ENCODE results near the gene USF1. TPM values are rescaled to one million over a fixed set of nuclear protein-coding genes. Genes with fewer than 3 reads are reported as not detected.

Gene USF1
- polyA plus RNA-seq, 1 of the 3 experiments (the other 2 are of a cell fraction), result 43.1 TPM

GRCh38 chr1:161079436-161080110 is 33.8 kb upstream of the USF1 start:
- H3K4me3 ChIP-seq (ENCODE audit: low read depth in 2 of 2, low read length in 1 of 2), result no peak overlapping the region
- peaks cover 7 to 8% of the 10 kb centered on the region in 2 experiments; a peak in 2 of 4 replicates for H3K4me1 ChIP-seq (ENCODE audit: control insufficient read depth in 1 of 2, insufficient read depth in 2 of 2, low read depth in 1 of 2, low read length in 1 of 2)
- no peaks in the 10 kb centered on the region for H3K9me3 ChIP-seq
- no peak for DNase-seq
- H3F3A ChIP-seq (replicated peaks; ENCODE audit: insufficient read depth), result no peaks in the 10 kb centered on the region
- no peak overlapping the region for H3K27ac ChIP-seq (ENCODE audit: low read depth in 2 of 2, low read length in 1 of 2)
- ChIA-PET CTCF (interaction anchor here (0.6 to 22.7 kb wide), 3 partner anchors 17 to 901 kb away, joined by 3 to 198 read pairs (median 3); partner anchors contain the start of gene KLHDC9), POLR2A (no interaction called here)
- no peaks in the 10 kb centered on the region for H3K9me2 ChIP-seq
- H2AFZ ChIP-seq (ENCODE audit: low read depth), result no peak overlapping the region
- TF ChIP-seq, protein P1, sequence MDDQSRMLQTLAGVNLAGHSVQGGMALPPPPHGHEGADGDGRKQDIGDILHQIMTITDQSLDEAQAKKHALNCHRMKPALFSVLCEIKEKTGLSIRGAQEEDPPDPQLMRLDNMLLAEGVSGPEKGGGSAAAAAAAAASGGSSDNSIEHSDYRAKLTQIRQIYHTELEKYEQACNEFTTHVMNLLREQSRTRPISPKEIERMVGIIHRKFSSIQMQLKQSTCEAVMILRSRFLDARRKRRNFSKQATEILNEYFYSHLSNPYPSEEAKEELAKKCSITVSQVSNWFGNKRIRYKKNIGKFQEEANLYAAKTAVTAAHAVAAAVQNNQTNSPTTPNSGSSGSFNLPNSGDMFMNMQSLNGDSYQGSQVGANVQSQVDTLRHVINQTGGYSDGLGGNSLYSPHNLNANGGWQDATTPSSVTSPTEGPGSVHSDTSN (IDR thresholded peaks at IDR 0.05), result no peak
- TF ChIP-seq, protein P2, sequence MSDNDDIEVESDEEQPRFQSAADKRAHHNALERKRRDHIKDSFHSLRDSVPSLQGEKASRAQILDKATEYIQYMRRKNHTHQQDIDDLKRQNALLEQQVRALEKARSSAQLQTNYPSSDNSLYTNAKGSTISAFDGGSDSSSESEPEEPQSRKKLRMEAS (IDR thresholded peaks at IDR 0.05; ENCODE audit: low read depth), result no peak
- TF ChIP-seq FOSL2 (IDR thresholded peaks at IDR 0.05; ENCODE audit: borderline replicate concordance, low read depth) (no peak), EP300 (IDR thresholded peaks at IDR 0.05; ENCODE audit: borderline replicate concordance in 1 of 2, low read depth in 1 of 2, low read length in 1 of 2) (no peak), FOXM1 (IDR thresholded peaks at IDR 0.05; ENCODE audit: low read depth) (no peak), RXRA (IDR thresholded peaks at IDR 0.05; ENCODE audit: borderline replicate concordance, low read depth) (no peak), YY1 (IDR thresholded peaks at IDR 0.05; ENCODE audit: low read depth) (no peak), IRF3 (IDR thresholded peaks at IDR 0.05; ENCODE audit: low read depth, low read length) (no peak), GABPA (IDR thresholded peaks at IDR 0.05; ENCODE audit: low read depth) (no peak), GATA2 (CRISPR knock-in tag; IDR thresholded peaks at IDR 0.05) (no peak), SMC3 (IDR thresholded peaks at IDR 0.05; ENCODE audit: low read depth, low read length) (no peak), MXI1 (IDR thresholded peaks at IDR 0.05; ENCODE audit: low read depth, low read length) (no peak)
- H3K79me2 ChIP-seq (ENCODE audit: insufficient read depth), result no peaks in the 10 kb centered on the region
- H3K27me3 ChIP-seq (ENCODE audit: insufficient read depth), result no peaks in the 10 kb centered on the region
- WGBS (ENCODE audit: low lambda C conversion rate), result 68% methylated on average over 22 of the region's 41 CpGs
- H3K9ac ChIP-seq, result no peak overlapping the region
- H3K4me2 ChIP-seq, result no peak overlapping the region
- no peaks in the 10 kb centered on the region for H4K20me1 ChIP-seq (ENCODE audit: insufficient read depth)
- no peaks in the 10 kb centered on the region for H3K36me3 ChIP-seq (replicated peaks in 1 of 2; ENCODE audit: control insufficient read depth in 1 of 2, insufficient read depth in 2 of 2, low read length in 1 of 2)

GRCh38 chr1:161077426-161077825 is 31.6 kb upstream of the USF1 start:
- Histone ChIP-seq H3K4me2 (no peak overlapping the region), H3K9ac (no peak overlapping the region), H3K79me2 (ENCODE audit: insufficient read depth) (no peaks in the 10 kb centered on the region), H3K36me3 (replicated peaks in 1 of 2; ENCODE audit: control insufficient read depth in 1 of 2, insufficient read depth in 2 of 2, low read length in 1 of 2) (no peaks in the 10 kb centered on the region), H3K4me3 (ENCODE audit: low read depth in 2 of 2, low read length in 1 of 2) (no peak overlapping the region), H3K27ac (ENCODE audit: low read depth in 2 of 2, low read length in 1 of 2) (no peak overlapping the region), H3F3A (replicated peaks; ENCODE audit: insufficient read depth) (no peaks in the 10 kb centered on the region), H3K9me2 (no peaks in the 10 kb centered on the region), H3K9me3 (no peaks in the 10 kb centered on the region), H2AFZ (ENCODE audit: low read depth) (no peak overlapping the region), H3K27me3 (ENCODE audit: insufficient read depth) (no peaks in the 10 kb centered on the region), H4K20me1 (ENCODE audit: insufficient read depth) (no peaks in the 10 kb centered on the region), H3K4me1 (ENCODE audit: control insufficient read depth in 1 of 2, insufficient read depth in 2 of 2, low read depth in 1 of 2, low read length in 1 of 2) (no peaks in the 10 kb centered on the region)
- no peak for TF ChIP-seq GABPA (IDR thresholded peaks at IDR 0.05; ENCODE audit: low read depth)
- TF ChIP-seq, protein P3, sequence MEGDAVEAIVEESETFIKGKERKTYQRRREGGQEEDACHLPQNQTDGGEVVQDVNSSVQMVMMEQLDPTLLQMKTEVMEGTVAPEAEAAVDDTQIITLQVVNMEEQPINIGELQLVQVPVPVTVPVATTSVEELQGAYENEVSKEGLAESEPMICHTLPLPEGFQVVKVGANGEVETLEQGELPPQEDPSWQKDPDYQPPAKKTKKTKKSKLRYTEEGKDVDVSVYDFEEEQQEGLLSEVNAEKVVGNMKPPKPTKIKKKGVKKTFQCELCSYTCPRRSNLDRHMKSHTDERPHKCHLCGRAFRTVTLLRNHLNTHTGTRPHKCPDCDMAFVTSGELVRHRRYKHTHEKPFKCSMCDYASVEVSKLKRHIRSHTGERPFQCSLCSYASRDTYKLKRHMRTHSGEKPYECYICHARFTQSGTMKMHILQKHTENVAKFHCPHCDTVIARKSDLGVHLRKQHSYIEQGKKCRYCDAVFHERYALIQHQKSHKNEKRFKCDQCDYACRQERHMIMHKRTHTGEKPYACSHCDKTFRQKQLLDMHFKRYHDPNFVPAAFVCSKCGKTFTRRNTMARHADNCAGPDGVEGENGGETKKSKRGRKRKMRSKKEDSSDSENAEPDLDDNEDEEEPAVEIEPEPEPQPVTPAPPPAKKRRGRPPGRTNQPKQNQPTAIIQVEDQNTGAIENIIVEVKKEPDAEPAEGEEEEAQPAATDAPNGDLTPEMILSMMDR (IDR thresholded peaks at IDR 0.05), result no peak
- no peak for TF ChIP-seq RFX5 (IDR thresholded peaks at IDR 0.05; ENCODE audit: low read length)
- TF ChIP-seq NRF1 (IDR thresholded peaks at IDR 0.05; ENCODE audit: low read depth, low read length), result no peak
- no peak for TF ChIP-seq USF2 (IDR thresholded peaks at IDR 0.05; ENCODE audit: borderline replicate concordance, low read depth, low read length)
- TF ChIP-seq USF1 (IDR thresholded peaks at IDR 0.05; ENCODE audit: borderline replicate concordance, low read depth), result no peak
- TF ChIP-seq NFIC (IDR thresholded peaks at IDR 0.05; ENCODE audit: borderline replicate concordance), result no peak
- no peak for TF ChIP-seq POLR2AphosphoS5 (IDR thresholded peaks at IDR 0.05; ENCODE audit: low read depth, low read length)
- ChIA-PET CTCF (interaction anchor here (1.5 to 22.7 kb wide), 2 partner anchors 8 to 19 kb away, joined by 3 to 198 read pairs; partner anchors contain the start of genes ARHGAP30 and KLHDC9), POLR2A (no interaction called here)
- WGBS (ENCODE audit: low lambda C conversion rate), result 79% methylated on average over 4 of the region's 9 CpGs
- DNase-seq, result no peak
